Keratinocyte (primary cell): ENCODE results near the gene KHSRP. TPM values are rescaled to one million over a fixed set of nuclear protein-coding genes. Genes with fewer than 3 reads are reported as not detected.

Experiments
- DNase-seq: peaks from one replicate; pipeline ENCODE4 v3.0.0-alpha.2; 2011; ENCODE audit warnings: low read depth, missing footprints, low spot score
- FAIRE-seq: peaks from 2 replicates; lab custom pipeline; 2011; peaks lifted over from hg19 to GRCh38; lab: Jason Lieb, UNC
- H2AFZ ChIP-seq: 2 replicates; pipeline ENCODE4 v1.6.0; 2012; ENCODE audit warnings: low read length, control low read depth, inconsistent platforms; ENCODE audit not compliant: control insufficient read depth
- H3K27ac ChIP-seq: 2 replicates; pipeline ENCODE4 v1.5.1; 2011; ENCODE audit warnings: low read length; ENCODE audit not compliant: control insufficient read depth, insufficient read depth
- H3K27me3 ChIP-seq: 3 replicates; pipeline ENCODE4 v1.6.0; 2011; ENCODE audit warnings: low read length; ENCODE audit not compliant: control insufficient read depth, insufficient read depth; ENCODE audit errors: extremely low read depth
- H3K36me3 ChIP-seq, 2 experiments: 2 replicates in 1 of 2; 3 replicates in 1 of 2; pipeline ENCODE4 v1.5.1; 2011; ENCODE audit warnings: low read length in 2 of 2, mild to moderate bottlenecking in 1 of 2; ENCODE audit not compliant: control insufficient read depth in 2 of 2, insufficient read depth in 2 of 2; ENCODE audit errors: extremely low read depth in 1 of 2
- H3K4me1 ChIP-seq: 3 replicates; pipeline ENCODE4 v1.5.1; 2011; ENCODE audit warnings: low read length; ENCODE audit not compliant: control insufficient read depth, insufficient read depth; ENCODE audit errors: extremely low read depth
- H3K4me2 ChIP-seq: 3 replicates; pipeline ENCODE4 v1.6.0; 2011; ENCODE audit warnings: low read depth, low read length; ENCODE audit not compliant: control insufficient read depth, insufficient read depth; ENCODE audit errors: extremely low read depth
- H3K4me3 ChIP-seq, 3 experiments: fragments of 200-600 bp in 1 of 3; sonication (generic) in 1 of 3; 2 replicates in 2 of 3; 3 replicates in 1 of 3; pipeline ENCODE4 v1.5.1; 2011 to 2016; ENCODE audit warnings: low read length in 3 of 3, mild to moderate bottlenecking in 3 of 3, control low read depth in 2 of 3, inconsistent platforms in 1 of 3, low read depth in 1 of 3, mixed read lengths in 1 of 3, mixed run types in 1 of 3, moderate library complexity in 1 of 3; ENCODE audit not compliant: control insufficient read depth in 2 of 3, insufficient read depth in 2 of 3; ENCODE audit errors: extremely low read depth in 1 of 3
- H3K79me2 ChIP-seq: 2 replicates; pipeline ENCODE4 v1.6.0; 2012; ENCODE audit warnings: low read length; ENCODE audit not compliant: control insufficient read depth, insufficient read depth
- H3K9ac ChIP-seq: 3 replicates; pipeline ENCODE4 v1.6.0; 2011; ENCODE audit warnings: low read length; ENCODE audit not compliant: control insufficient read depth, insufficient read depth; ENCODE audit errors: extremely low read depth
- H3K9me1 ChIP-seq: 3 replicates; pipeline ENCODE4 v1.6.0; 2011; ENCODE audit warnings: low read length; ENCODE audit not compliant: control insufficient read depth, insufficient read depth; ENCODE audit errors: extremely low read depth
- H3K9me3 ChIP-seq: 2 replicates; pipeline ENCODE4 v1.5.1; 2012; ENCODE audit warnings: low read depth, low read length; ENCODE audit not compliant: control insufficient read depth
- H4K20me1 ChIP-seq: 3 replicates; pipeline ENCODE4 v1.6.0; 2011; ENCODE audit warnings: low read length; ENCODE audit not compliant: control insufficient read depth, insufficient read depth; ENCODE audit errors: extremely low read depth
- EZH2 ChIP-seq: IDR thresholded peaks from one replicate; pipeline ENCODE4 v1.6.1; 2012; ENCODE audit warnings: inconsistent platforms, mild to moderate bottlenecking, low read length, moderate library complexity
- dilution Hi-C: fragments of 300-500 bp; cut with MboI; formaldehyde crosslinking; loops from one replicate; pipeline ENCODE4 v1.7.0; 2020; ENCODE audit warnings: low sequenced_read_pairs; ENCODE audit not compliant: extremely low pct_ligation_motif_present
- polyA plus RNA-seq, 5 experiments: library from polyadenylated mRNA; depleted of rRNA in 3 of 5; stranded (reverse) in 3 of 5; stranded (forward) in 1 of 5; unstranded in 1 of 5; fragments of >200 nt; gene quantifications; 1 replicate in 1 of 5; 2 replicates in 3 of 5; 3 replicates in 1 of 5; pipeline versions ENCODE4 v1.2.1 to v1.2.3, GENCODE V29; 2011 to 2012; ENCODE audit warnings: missing spikeins in 2 of 5, low read depth in 1 of 5, low replicate concordance in 1 of 5
- TF ChIP-seq, protein P1 (sequence below), 3 experiments: IDR thresholded peaks in 1 of 3; conservative IDR thresholded peaks in 1 of 3; optimal IDR thresholded peaks in 1 of 3; 2 replicates in 2 of 3; 3 replicates in 1 of 3; pipeline versions ENCODE3 to v1.5.1; 2011; ENCODE audit warnings: low read length in 3 of 3, mild to moderate bottlenecking in 3 of 3, moderate library complexity in 2 of 3, control low read depth in 1 of 3, inconsistent platforms in 1 of 3; ENCODE audit not compliant: insufficient read depth in 2 of 3; ENCODE audit errors: extremely low read depth in 1 of 3

The KHSRP gene
- polyA plus RNA-seq, 1 donor (not counting 4 experiments of a cell fraction or from before 2014, with no cell fraction given), result 56.6 TPM

DNA sequence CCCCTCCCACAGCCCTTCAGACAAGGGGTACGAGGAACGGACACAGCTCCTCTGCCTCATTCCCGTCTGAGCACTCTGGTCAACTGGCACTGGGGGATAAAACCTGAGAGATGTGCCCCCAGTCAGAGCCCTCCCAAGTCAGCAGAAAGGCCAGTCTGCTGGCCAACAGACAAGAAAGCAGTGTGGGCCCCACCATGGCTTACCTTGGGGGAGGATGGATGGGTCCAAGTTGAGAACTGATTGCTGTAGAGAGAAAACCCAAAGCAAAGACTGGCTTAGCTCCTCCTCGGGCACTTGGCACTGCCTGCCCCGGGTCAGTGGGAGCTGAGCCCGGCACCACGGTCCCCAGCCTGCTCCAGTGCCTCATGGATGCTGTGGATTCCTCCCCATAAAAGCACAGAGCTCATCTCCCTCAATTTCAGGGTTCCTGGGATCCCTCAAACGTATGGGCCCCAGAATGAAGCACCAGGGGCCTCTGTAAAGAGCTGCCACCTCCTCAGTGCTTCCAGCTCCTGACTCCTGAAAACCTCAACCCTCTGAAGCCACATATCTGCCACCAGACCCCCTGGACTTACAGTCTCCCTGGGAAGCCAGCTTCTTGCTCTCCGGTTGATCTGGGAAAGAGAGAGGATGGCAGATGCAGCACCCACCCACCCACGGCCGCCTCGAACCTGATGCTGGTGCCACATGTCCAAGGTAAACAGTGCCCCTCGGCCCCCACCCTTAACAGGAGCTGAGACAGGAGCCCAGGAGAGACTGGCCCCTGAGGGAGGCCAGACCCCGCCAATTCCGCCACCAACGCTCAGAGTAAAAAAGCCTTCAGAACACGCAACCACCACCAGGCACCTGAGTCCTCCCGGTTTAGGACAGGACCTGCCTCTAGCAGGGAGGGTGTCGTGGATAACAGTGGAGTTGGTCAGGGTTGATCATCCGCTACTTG, 3.3 kb downstream of the KHSRP start:
- H3K9me1 ChIP-seq, result peaks cover 2% of the 10 kb centered on the region
- H3K9me3 ChIP-seq, result no peaks in the 10 kb centered on the region
- DNase-seq, result no peak
- no peak overlapping the region for H3K4me2 ChIP-seq
- dilution Hi-C loops, result no loop called here
- H4K20me1 ChIP-seq, result peaks cover 14% of the 10 kb centered on the region
- H3K4me3 ChIP-seq, result no peak overlapping the region
- peaks cover 31 to 51% of the 10 kb centered on the region in 2 experiments for H3K36me3 ChIP-seq
- TF ChIP-seq EZH2, result no peak
- TF ChIP-seq, protein P1, sequence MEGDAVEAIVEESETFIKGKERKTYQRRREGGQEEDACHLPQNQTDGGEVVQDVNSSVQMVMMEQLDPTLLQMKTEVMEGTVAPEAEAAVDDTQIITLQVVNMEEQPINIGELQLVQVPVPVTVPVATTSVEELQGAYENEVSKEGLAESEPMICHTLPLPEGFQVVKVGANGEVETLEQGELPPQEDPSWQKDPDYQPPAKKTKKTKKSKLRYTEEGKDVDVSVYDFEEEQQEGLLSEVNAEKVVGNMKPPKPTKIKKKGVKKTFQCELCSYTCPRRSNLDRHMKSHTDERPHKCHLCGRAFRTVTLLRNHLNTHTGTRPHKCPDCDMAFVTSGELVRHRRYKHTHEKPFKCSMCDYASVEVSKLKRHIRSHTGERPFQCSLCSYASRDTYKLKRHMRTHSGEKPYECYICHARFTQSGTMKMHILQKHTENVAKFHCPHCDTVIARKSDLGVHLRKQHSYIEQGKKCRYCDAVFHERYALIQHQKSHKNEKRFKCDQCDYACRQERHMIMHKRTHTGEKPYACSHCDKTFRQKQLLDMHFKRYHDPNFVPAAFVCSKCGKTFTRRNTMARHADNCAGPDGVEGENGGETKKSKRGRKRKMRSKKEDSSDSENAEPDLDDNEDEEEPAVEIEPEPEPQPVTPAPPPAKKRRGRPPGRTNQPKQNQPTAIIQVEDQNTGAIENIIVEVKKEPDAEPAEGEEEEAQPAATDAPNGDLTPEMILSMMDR (optimal IDR thresholded peaks at IDR 0.05 in 1 of 3, IDR thresholded peaks at IDR 0.05 in 1 of 3, conservative IDR thresholded peaks at IDR 0.05 in 1 of 3; ENCODE audit: extremely low read depth in 1 of 3, insufficient read depth in 2 of 3, low read length in 3 of 3), result no peak
- H3K9ac ChIP-seq, result no peak overlapping the region
- no peak overlapping the region for H2AFZ ChIP-seq
- H3K4me1 ChIP-seq, result peaks cover 11% of the 10 kb centered on the region
- no peak overlapping the region for H3K27ac ChIP-seq
- FAIRE-seq, result no peak
- H3K79me2 ChIP-seq, result peaks cover 62% of the 10 kb centered on the region
- no peaks in the 10 kb centered on the region for H3K27me3 ChIP-seq

- dilution Hi-C loops, result no loop called here
- Histone ChIP-seq H3K79me2 (peaks cover 54% of the 10 kb centered on the region), H3K4me2 (no peak overlapping the region), H3K36me3 (peaks cover 43 to 67% of the 10 kb centered on the region in 2 experiments), H3K27me3 (no peaks in the 10 kb centered on the region), H2AFZ (no peak overlapping the region), H3K9me3 (no peaks in the 10 kb centered on the region), H3K9ac (no peak overlapping the region), H3K27ac (no peak overlapping the region), H3K4me1 (peaks cover 8% of the 10 kb centered on the region), H3K4me3 (no peak overlapping the region), H3K9me1 (peaks cover 2% of the 10 kb centered on the region), H4K20me1 (peaks cover 11% of the 10 kb centered on the region)
- DNase-seq (no peak), FAIRE-seq (no peak)
- no peak for TF ChIP-seq EZH2
- TF ChIP-seq, protein P1 (optimal IDR thresholded peaks at IDR 0.05 in 1 of 3, IDR thresholded peaks at IDR 0.05 in 1 of 3, conservative IDR thresholded peaks at IDR 0.05 in 1 of 3; ENCODE audit: extremely low read depth in 1 of 3, insufficient read depth in 2 of 3, low read length in 3 of 3), result no peak
Observed at GRCh38 chr19:6418562-6418932, 6.1 kb downstream of the KHSRP start.
